Subcutaneous adipose tissue (tissue), 4 donors: ENCODE measurements around the gene SERPINE2. TPM values are rescaled to one million over a fixed set of nuclear protein-coding genes. Genes with fewer than 3 reads are reported as not detected.

Source experiments
- CTCF ChIP-seq: fragments of 450-650 bp; IDR thresholded peaks from one replicate; pipeline ENCODE4 v1.5.1; 2016; ENCODE audit warnings: low read depth, mild to moderate bottlenecking, control low read depth, antibody characterized with exemption, moderate library complexity
- total RNA-seq, 4 donors: library from RNA; depleted of rRNA; stranded (reverse); fragments of >200 nt; gene quantifications; one replicate each; pipeline ENCODE4 v1.1.0, GENCODE V29; 2016

Gene SERPINE2
- total RNA-seq, 4 donors from 2014 or later = 3.3 to 8.3 (median 4.7) TPM

GRCh38 chr2:223959688-223960087 is 79.4 kb downstream of the SERPINE2 start:
- TF ChIP-seq CTCF = no peak

GRCh38 chr2:223957092-223957851 is 81.8 kb downstream of the SERPINE2 start, which contains the start of gene MRPL44:
Gene MRPL44, plus strand, starts transcription at chr2:223957463. Its CDS starts 10 bp downstream, at chr2:223957473.
- TF ChIP-seq CTCF = no peak

GRCh38 chr2:223956300-223956699 is 82.8 kb downstream of the SERPINE2 start:
- no peak for TF ChIP-seq CTCF

- no peak for TF ChIP-seq CTCF
Observed at GRCh38 chr2:223954401-223954800, 84.7 kb downstream of the SERPINE2 start.

GRCh38 chr2:223952280-223952968 is 86.7 kb downstream of the SERPINE2 start:
- no peak for TF ChIP-seq CTCF

GRCh38 chr2:223950448-223951347 is 88.4 kb downstream of the SERPINE2 start:
- no peak for TF ChIP-seq CTCF
